Measurements from ENCODE around the gene FBXO11.

Gene FBXO11

GRCh38 chr2:47893771-47894170 lies 12.5 kb downstream of the FBXO11 start:
- Histone ChIP-seq H3K4me1 (ENCODE audit: control insufficient read depth, insufficient read depth, low read length) (peaks cover 21% of the 10 kb centered on the region), H3K9me3 (ENCODE audit: control insufficient read depth, insufficient read depth, low read depth, low read length) (no peaks in the 10 kb centered on the region), H3K4me3 (ENCODE audit: low read depth, low read length) (no peak overlapping the region), H3K27ac (ENCODE audit: extremely low read depth, low read depth, low read length) (no peak overlapping the region), H3K36me3 (ENCODE audit: control insufficient read depth in 2 of 2, insufficient read depth in 1 of 2, low read length in 2 of 2) (no peaks in the 10 kb centered on the region; a peak in 1 of 3 replicates)
- TF ChIP-seq ZNF791 (tag by site-specific recombination; IDR thresholded peaks at IDR 0.05) = no peak
- TF ChIP-seq, protein P1, sequence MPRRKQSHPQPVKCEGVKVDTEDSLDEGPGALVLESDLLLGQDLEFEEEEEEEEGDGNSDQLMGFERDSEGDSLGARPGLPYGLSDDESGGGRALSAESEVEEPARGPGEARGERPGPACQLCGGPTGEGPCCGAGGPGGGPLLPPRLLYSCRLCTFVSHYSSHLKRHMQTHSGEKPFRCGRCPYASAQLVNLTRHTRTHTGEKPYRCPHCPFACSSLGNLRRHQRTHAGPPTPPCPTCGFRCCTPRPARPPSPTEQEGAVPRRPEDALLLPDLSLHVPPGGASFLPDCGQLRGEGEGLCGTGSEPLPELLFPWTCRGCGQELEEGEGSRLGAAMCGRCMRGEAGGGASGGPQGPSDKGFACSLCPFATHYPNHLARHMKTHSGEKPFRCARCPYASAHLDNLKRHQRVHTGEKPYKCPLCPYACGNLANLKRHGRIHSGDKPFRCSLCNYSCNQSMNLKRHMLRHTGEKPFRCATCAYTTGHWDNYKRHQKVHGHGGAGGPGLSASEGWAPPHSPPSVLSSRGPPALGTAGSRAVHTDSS (tag by site-specific recombination; IDR thresholded peaks at IDR 0.05) = no peak
- no peak for TF ChIP-seq ZNF324 (tag by site-specific recombination; IDR thresholded peaks at IDR 0.05)
- no peak for TF ChIP-seq ZNF404 (tag by site-specific recombination; IDR thresholded peaks at IDR 0.05)
- no peak for TF ChIP-seq ZNF433 (tag by site-specific recombination; IDR thresholded peaks at IDR 0.05; ENCODE audit: low read depth)
- TF ChIP-seq ZNF510 (tag by site-specific recombination; IDR thresholded peaks at IDR 0.05; ENCODE audit: insufficient replicate concordance) = no peak
- no peak for TF ChIP-seq ZNF580 (tag by site-specific recombination; IDR thresholded peaks at IDR 0.05)
- no peak for TF ChIP-seq ZNF549 (tag by site-specific recombination; IDR thresholded peaks at IDR 0.05)
- TF ChIP-seq TRIM28 (IDR thresholded peaks at IDR 0.05; ENCODE audit: borderline replicate concordance, low read length) = no peak
- no peak for TF ChIP-seq CTCF (tag by site-specific recombination; IDR thresholded peaks at IDR 0.05)
- TF ChIP-seq ZNF585B (tag by site-specific recombination; IDR thresholded peaks at IDR 0.05) = no peak
- TF ChIP-seq SETDB1 (IDR thresholded peaks at IDR 0.05; ENCODE audit: insufficient read length, low read length) = no peak
- TF ChIP-seq SALL2 (tag by site-specific recombination; IDR thresholded peaks at IDR 0.05; ENCODE audit: borderline replicate concordance) = no peak
- no peak for TF ChIP-seq ZNF518A (tag by site-specific recombination; conservative IDR thresholded peaks at IDR 0.05; ENCODE audit: low read depth)
- TF ChIP-seq GFI1B (tag by site-specific recombination; IDR thresholded peaks at IDR 0.05) = no peak
- TF ChIP-seq ZFHX2 (tag by site-specific recombination; conservative IDR thresholded peaks at IDR 0.05) = no peak
- no peak for TF ChIP-seq AEBP2 (tag by site-specific recombination; IDR thresholded peaks at IDR 0.05; ENCODE audit: borderline replicate concordance)
- no peak for TF ChIP-seq ZNF26 (tag by site-specific recombination; IDR thresholded peaks at IDR 0.05)
- TF ChIP-seq ZNF239 (tag by site-specific recombination; IDR thresholded peaks at IDR 0.05) = no peak
- no peak for TF ChIP-seq ZNF114 (tag by site-specific recombination; IDR thresholded peaks at IDR 0.05)
- CTCF ChIA-PET = no interaction called here
- POLR2A ChIA-PET = no interaction called here
